ENCODE measurements around the gene LRRC32.

GRCh38 chr11:76671626-76672309, 1.2 kb upstream of the LRRC32 start:
- no peak for TF ChIP-seq CTCF (IDR thresholded peaks at IDR 0.05; ENCODE audit: insufficient read depth, low read length, poor library complexity, severe bottlenecking)
- no peak for TF ChIP-seq EZH2phosphoT487 (conservative IDR thresholded peaks at IDR 0.05; ENCODE audit: low read length)
